Neuron (in vitro differentiated cells): ENCODE results near the gene LYZL2.
"Not testable (repeated sequence)": the region's sequence is repeated elsewhere in the genome, so short reads cannot be mapped to it uniquely, and the experiment has no call there.

Source experiments
- H2AFZ ChIP-seq: one replicate; pipeline ENCODE4 v1.6.1; 2013; ENCODE audit warnings: low read depth, mild to moderate bottlenecking, inconsistent platforms, low read length, moderate library complexity
- H3K27me3 ChIP-seq: one replicate; pipeline ENCODE4 v1.6.1; 2013; ENCODE audit warnings: low read length; ENCODE audit not compliant: insufficient read depth
- H3K36me3 ChIP-seq: one replicate; pipeline ENCODE4 v1.6.1; 2013; ENCODE audit warnings: low read length; ENCODE audit not compliant: insufficient read depth
- H3K4me1 ChIP-seq: one replicate; pipeline ENCODE4 v1.6.1; 2013; ENCODE audit warnings: low read length; ENCODE audit not compliant: insufficient read depth
- H3K4me3 ChIP-seq: 2 replicates; pipeline ENCODE4 v1.5.1; 2013; ENCODE audit warnings: mild to moderate bottlenecking, low read length, moderate library complexity
- H3K9me3 ChIP-seq: one replicate; pipeline ENCODE4 v1.6.1; 2013; ENCODE audit warnings: low read length

Gene LYZL2

GRCh38 chr10:30596013-30596412 lies 33.5 kb downstream of the LYZL2 start:
- Histone ChIP-seq H3K27me3 (peaks cover 5% of the 10 kb centered on the region), H3K36me3 (no peaks in the 10 kb centered on the region), H3K9me3 (no peaks in the 10 kb centered on the region), H2AFZ (no peak overlapping the region), H3K4me1 (peaks cover 5% of the 10 kb centered on the region), H3K4me3 (no peak overlapping the region)

DNA sequence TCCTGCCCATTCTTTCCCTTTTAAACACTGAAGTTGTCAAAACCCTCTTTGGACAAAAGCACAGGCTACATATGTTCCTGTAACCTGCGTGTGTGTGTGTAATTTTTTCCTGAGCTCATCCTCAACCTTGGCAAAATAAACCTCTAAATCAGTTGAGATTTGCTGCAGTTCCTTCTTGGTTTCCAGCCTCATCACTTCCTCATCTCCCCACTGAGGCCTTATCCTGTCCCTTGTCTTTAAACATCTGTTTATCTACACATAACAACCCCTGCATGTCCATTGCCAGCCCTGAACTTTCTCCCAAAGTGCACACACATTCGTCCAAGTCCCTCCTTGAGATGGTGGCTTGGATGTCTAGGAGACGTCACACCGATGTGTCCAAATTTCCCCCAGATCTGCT lies 35.5 kb downstream of the LYZL2 start:
- no peaks in the 10 kb centered on the region for H3K9me3 ChIP-seq
- peaks cover 5% of the 10 kb centered on the region for H3K4me1 ChIP-seq
- H3K4me3 ChIP-seq, result no peak overlapping the region
- H2AFZ ChIP-seq, result no peak overlapping the region
- H3K27me3 ChIP-seq, result peaks cover 5% of the 10 kb centered on the region
- H3K36me3 ChIP-seq, result no peaks in the 10 kb centered on the region

DNA sequence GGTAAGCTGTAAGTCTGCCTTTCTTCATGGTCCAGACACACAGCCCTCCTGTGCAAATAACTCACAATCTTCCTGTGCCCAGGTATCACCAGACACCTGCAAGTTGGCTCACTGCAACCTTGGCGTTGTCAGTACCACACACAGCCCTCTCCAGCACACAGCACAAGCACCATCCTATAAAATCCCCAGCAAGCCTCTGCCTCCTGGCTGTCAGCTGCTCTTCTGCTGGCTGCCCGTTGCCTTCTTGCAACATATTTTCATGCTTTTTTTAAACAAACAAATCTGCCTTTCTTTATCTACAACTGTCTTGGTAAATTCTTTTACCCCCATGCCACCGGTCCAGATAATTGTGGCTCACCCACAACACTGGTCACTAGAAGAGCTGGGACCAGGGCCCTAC lies 36.8 kb downstream of the LYZL2 start:
- H3K36me3 ChIP-seq, H3K4me3 ChIP-seq, H3K9me3 ChIP-seq, H2AFZ ChIP-seq, H3K4me1 ChIP-seq, H3K27me3 ChIP-seq: not testable (repeated sequence)

DNA sequence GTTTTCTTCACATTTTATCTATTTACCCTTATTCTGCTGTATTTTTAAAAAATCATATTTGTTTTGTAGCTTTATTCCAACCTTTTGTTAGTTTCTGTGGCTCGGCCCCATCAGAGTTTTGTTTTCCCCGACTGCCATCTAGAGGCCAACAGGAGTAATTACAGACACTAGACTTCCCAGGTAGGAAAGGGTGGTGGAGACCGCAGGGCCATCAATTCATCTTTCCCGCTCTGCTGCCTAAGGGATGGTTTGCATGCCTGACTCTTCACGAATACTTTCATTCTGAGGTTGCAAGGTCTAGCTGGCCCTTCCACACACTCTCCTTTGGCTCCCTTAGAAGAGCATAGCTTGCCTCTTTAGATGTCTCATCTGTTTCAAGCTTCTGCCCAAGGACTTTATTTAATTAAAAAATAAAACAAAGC lies 38.3 kb downstream of the LYZL2 start:
- Histone ChIP-seq H3K4me3 (no peak overlapping the region), H2AFZ (no peak overlapping the region), H3K9me3 (no peaks in the 10 kb centered on the region), H3K36me3 (no peaks in the 10 kb centered on the region), H3K4me1 (no peaks in the 10 kb centered on the region), H3K27me3 (peaks cover 5% of the 10 kb centered on the region)

DNA sequence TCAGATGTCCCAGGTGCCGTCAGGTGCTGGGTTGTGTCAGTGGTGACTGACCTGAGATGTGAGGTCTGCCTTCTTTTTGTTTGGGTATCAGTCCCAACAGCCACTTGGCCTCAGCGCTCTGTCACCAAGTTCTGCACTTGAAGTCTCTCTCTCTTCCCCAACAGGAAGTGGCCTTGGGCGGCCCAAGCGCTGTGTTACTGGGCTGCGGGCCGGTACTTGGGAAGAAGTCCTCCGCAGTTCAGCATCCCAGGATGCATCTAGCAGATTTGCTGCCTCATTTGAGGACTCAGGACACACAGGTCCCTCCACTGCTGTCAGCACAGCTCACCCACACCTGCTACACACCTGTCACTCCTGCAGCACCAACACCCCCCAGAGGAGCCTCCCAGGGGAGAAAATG lies 40.1 kb downstream of the LYZL2 start:
- H3K9me3 ChIP-seq, result no peaks in the 10 kb centered on the region
- H3K36me3 ChIP-seq, result no peaks in the 10 kb centered on the region
- H3K27me3 ChIP-seq, result peaks cover 5% of the 10 kb centered on the region
- H3K4me3 ChIP-seq, result no peak overlapping the region
- no peaks in the 10 kb centered on the region for H3K4me1 ChIP-seq
- H2AFZ ChIP-seq, result no peak overlapping the region

DNA sequence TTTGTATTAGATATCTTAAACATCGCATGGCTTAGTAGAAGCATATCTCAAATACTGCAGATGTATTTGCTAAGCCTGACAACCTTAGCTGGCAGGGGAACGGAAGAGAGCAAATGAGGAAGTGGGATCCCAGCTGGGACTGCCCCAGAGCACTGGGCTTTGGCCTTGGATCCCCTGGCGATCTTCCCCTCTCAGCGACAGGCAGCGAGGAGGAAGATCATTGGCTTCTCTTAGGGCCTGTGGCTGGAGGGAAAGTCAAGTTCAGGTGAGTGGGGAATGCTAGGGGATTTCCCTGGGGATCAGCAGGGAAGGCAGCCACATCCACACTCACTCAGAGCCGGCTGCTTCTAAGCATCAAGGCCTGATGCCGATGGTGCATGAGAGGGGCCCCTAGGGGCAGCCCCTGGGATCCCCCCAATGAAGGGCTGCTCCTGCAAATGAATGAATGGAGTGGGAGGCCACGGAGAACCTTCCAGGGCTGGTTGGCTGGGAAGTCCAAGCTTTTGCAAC lies 42.0 kb downstream of the LYZL2 start:
- no peaks in the 10 kb centered on the region for H3K36me3 ChIP-seq

GRCh38 chr10:30586828-30587227 lies 42.7 kb downstream of the LYZL2 start:
- Histone ChIP-seq H3K27me3 (peaks cover 5% of the 10 kb centered on the region), H3K9me3 (no peaks in the 10 kb centered on the region), H3K4me1 (no peaks in the 10 kb centered on the region), H3K4me3 (no peak overlapping the region), H2AFZ (no peak overlapping the region), H3K36me3 (no peaks in the 10 kb centered on the region)

More for the DNA sequence above, 42.0 kb downstream of the LYZL2 start:
- no peaks in the 10 kb centered on the region for H3K9me3 ChIP-seq
- H2AFZ ChIP-seq, result no peak overlapping the region
- no peaks in the 10 kb centered on the region for H3K4me1 ChIP-seq
- peaks cover 5% of the 10 kb centered on the region for H3K27me3 ChIP-seq
- no peak overlapping the region for H3K4me3 ChIP-seq

DNA sequence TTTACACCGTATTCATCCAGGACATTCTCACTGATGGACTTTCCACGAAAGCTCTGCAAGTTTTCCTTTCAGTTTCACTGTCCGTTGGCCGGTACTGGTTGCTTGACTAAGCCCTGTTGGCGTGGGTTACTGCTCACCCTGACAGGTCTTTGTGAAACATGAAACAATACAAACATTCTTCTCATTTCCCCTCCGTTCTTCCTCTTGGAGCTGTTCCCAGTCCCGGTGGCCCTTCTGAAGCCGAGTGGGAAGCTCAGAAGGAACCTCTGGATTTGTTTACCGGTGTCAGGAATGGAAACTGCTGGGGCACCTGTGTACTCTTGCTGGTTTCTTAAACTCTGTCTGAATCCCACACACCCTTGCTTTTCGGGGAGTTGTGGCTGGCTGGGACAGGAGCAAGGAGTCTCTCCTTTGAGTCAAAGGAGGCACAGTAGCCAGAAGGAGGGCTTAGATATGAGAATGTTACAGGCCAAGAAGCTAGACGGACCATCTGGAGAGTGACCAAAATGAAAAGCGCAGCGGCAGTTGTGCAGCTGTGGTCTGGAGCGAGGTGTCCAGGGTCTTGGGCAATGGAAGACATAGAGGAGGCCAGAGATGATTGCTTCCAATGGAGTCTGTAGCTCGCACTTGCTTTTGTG lies 45.7 kb downstream of the LYZL2 start:
- Histone ChIP-seq H2AFZ (no peak overlapping the region), H3K4me1 (peaks cover 4% of the 10 kb centered on the region), H3K9me3 (no peaks in the 10 kb centered on the region), H3K4me3 (no peak overlapping the region), H3K27me3 (peaks cover 4% of the 10 kb centered on the region), H3K36me3 (no peaks in the 10 kb centered on the region)

GRCh38 chr10:30581779-30582380 lies 47.7 kb downstream of the LYZL2 start:
- H3K36me3 ChIP-seq, result no peaks in the 10 kb centered on the region
- H3K4me1 ChIP-seq, result peaks cover 4% of the 10 kb centered on the region
- H3K27me3 ChIP-seq, result no peaks in the 10 kb centered on the region
- H2AFZ ChIP-seq, result no peak overlapping the region
- no peaks in the 10 kb centered on the region for H3K9me3 ChIP-seq
- H3K4me3 ChIP-seq, result no peak overlapping the region

GRCh38 chr10:30580676-30581075 lies 48.9 kb downstream of the LYZL2 start:
- H3K36me3 ChIP-seq, result no peaks in the 10 kb centered on the region
- no peak overlapping the region for H3K4me3 ChIP-seq
- H3K9me3 ChIP-seq, result no peaks in the 10 kb centered on the region
- no peak overlapping the region for H2AFZ ChIP-seq
- H3K27me3 ChIP-seq, result no peaks in the 10 kb centered on the region
- H3K4me1 ChIP-seq, result peaks cover 4% of the 10 kb centered on the region

- Histone ChIP-seq H3K36me3 (no peaks in the 10 kb centered on the region), H3K4me1 (peaks cover 4% of the 10 kb centered on the region), H3K9me3 (no peaks in the 10 kb centered on the region), H3K27me3 (no peaks in the 10 kb centered on the region), H3K4me3 (no peak overlapping the region), H2AFZ (no peak overlapping the region)
These were observed 49.3 kb downstream of the LYZL2 start for GRCh38 chr10:30580241-30580640.

GRCh38 chr10:30579574-30579973 lies 50.0 kb downstream of the LYZL2 start:
- H3K4me1 ChIP-seq, result peaks cover 4% of the 10 kb centered on the region
- H3K36me3 ChIP-seq, result no peaks in the 10 kb centered on the region
- no peak overlapping the region for H2AFZ ChIP-seq
- H3K4me3 ChIP-seq, result no peak overlapping the region
- no peaks in the 10 kb centered on the region for H3K9me3 ChIP-seq
- no peaks in the 10 kb centered on the region for H3K27me3 ChIP-seq

GRCh38 chr10:30577048-30577447 lies 52.5 kb downstream of the LYZL2 start:
- Histone ChIP-seq H3K4me1 (peaks cover 4% of the 10 kb centered on the region), H2AFZ (no peak overlapping the region), H3K9me3 (no peaks in the 10 kb centered on the region), H3K36me3 (no peaks in the 10 kb centered on the region), H3K27me3 (no peaks in the 10 kb centered on the region), H3K4me3 (no peak overlapping the region)

DNA sequence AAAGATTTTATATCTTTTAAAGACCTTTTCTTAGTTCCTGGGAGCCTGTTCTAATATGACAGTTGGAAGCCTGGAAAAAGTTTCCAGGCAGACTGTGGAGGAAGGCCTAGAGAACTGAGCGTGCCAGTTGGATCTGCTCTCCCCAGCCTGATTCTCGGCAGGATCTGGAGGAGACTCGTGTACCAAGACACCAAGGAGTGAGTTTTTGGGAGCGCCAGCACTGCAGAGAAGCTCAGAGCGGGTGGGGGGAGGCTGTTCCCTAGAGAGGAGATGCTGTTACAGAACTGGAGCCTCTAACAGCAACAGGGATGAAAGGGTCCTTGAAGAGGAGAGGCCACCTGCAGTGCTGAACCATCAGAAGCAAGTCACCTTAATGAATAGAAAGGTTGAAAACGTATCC lies 52.9 kb downstream of the LYZL2 start:
- Histone ChIP-seq H3K9me3 (no peaks in the 10 kb centered on the region), H3K27me3 (no peaks in the 10 kb centered on the region)

More for the DNA sequence above, 52.9 kb downstream of the LYZL2 start:
- Histone ChIP-seq H3K36me3 (no peaks in the 10 kb centered on the region), H3K4me1 (peaks cover 4% of the 10 kb centered on the region), H3K4me3 (no peak overlapping the region), H2AFZ (no peak overlapping the region)
